PC-9 (cell line): ENCODE results near the gene ENKD1.

Source experiments
- EZH2 ChIP-seq: fragments of 200-600 bp; sonication (generic); IDR thresholded peaks from 2 replicates; pipeline ENCODE4 v1.8.0; 2017; ENCODE audit warnings: antibody characterized with exemption, low read depth
- TF ChIP-seq, protein P1 (sequence below): fragments of 200-600 bp; sonication (generic); conservative IDR thresholded peaks from 2 replicates; pipeline ENCODE4 v1.6.1; 2017; ENCODE audit warnings: mixed run types, antibody characterized with exemption, mild to moderate bottlenecking, moderate library complexity

DNA sequence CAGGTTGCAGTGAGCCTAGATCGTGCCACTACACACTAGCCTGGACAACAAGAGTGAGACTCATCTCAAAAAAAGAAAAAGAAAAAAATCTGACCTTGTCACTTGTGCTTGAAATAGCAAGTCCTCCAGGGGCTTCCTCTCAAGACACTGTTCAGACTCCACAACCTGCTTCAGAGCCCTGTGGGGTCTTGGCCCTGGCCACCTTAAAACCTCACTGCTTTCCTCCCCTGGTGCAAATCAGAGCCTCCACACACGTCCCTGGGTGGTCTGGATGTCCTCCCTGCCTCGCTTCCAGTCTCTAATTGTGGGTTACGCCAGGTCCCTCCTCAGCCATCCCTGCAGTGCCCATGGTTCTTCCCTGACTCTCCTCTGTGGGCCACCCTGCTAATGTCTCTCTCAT is 11.2 kb downstream of the ENKD1 start:
- no peak for TF ChIP-seq EZH2
- TF ChIP-seq, protein P1, sequence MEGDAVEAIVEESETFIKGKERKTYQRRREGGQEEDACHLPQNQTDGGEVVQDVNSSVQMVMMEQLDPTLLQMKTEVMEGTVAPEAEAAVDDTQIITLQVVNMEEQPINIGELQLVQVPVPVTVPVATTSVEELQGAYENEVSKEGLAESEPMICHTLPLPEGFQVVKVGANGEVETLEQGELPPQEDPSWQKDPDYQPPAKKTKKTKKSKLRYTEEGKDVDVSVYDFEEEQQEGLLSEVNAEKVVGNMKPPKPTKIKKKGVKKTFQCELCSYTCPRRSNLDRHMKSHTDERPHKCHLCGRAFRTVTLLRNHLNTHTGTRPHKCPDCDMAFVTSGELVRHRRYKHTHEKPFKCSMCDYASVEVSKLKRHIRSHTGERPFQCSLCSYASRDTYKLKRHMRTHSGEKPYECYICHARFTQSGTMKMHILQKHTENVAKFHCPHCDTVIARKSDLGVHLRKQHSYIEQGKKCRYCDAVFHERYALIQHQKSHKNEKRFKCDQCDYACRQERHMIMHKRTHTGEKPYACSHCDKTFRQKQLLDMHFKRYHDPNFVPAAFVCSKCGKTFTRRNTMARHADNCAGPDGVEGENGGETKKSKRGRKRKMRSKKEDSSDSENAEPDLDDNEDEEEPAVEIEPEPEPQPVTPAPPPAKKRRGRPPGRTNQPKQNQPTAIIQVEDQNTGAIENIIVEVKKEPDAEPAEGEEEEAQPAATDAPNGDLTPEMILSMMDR = no peak
